ENCODE measurements around the gene PCIF1.

PCIF1 gene

GRCh38 chr20:45997187-45997586, 62.7 kb downstream of the PCIF1 start:
- DNase-seq, result no peak
